Psoas muscle (tissue), 8 donors: ENCODE results near the gene WDR1. TPM values are rescaled to one million over a fixed set of nuclear protein-coding genes. Genes with fewer than 3 reads are reported as not detected.
A peak's percentile ranks its signal among the peaks of the same experiment; 100 is the strongest.

ENCODE experiments used
- ATAC-seq, 4 donors: fragments of 200-7000 bp; cut with Tn5 transposase; one replicate each; pipeline ENCODE4 v1.9.1; 2020; ENCODE audit warnings: moderate library complexity in 3 of 4, mild to moderate bottlenecking in 2 of 4
- DNase-seq, 2 donors: peaks; one replicate each; pipeline ENCODE4 v3.0.0-alpha.2; 2020
- H3K27ac ChIP-seq: fragments of 200-600 bp; one replicate; pipeline ENCODE4 v1.8.0; 2022
- H3K27me3 ChIP-seq, 3 donors: fragments of 200-600 bp in 1 of 3; one replicate each; pipeline versions ENCODE4 v1.6.1 to v1.8.0; 2013 to 2022; ENCODE audit warnings: low read length in 2 of 3, mild to moderate bottlenecking in 2 of 3, moderate library complexity in 1 of 3; ENCODE audit not compliant: insufficient read depth in 3 of 3
- H3K36me3 ChIP-seq, 2 donors: fragments of 200-600 bp in 1 of 2; one replicate each; pipeline versions ENCODE4 v1.6.1 to v1.8.0; 2013 to 2022; ENCODE audit warnings: low read depth in 1 of 2, mild to moderate bottlenecking in 1 of 2, moderate library complexity in 1 of 2; ENCODE audit not compliant: insufficient read depth in 1 of 2
- H3K4me1 ChIP-seq: fragments of 200-600 bp; one replicate; pipeline ENCODE4 v1.8.0; 2022
- H3K4me3 ChIP-seq: fragments of 200-600 bp; one replicate; pipeline ENCODE4 v1.8.0; 2022; ENCODE audit warnings: mild to moderate bottlenecking
- H3K9me3 ChIP-seq: fragments of 200-600 bp; one replicate; pipeline ENCODE4 v1.8.0; 2022
- WGBS, 3 donors: extraction: QIAGEN DNeasy Blood & Tissue Kit; methylation state at CpG; one replicate each; pipeline versions ENCODE4 v1.1.6 to v1.1.7; 2013; 5-methylcytosine and 5-hydroxymethylcytosine counted together
- intact Hi-C, 2 donors: fragments of 100-400 bp; cut with DNase I; formaldehyde crosslinking; loops; one replicate each; pipeline versions ENCODE4 v1.11.0 to v1.14.2; 2022
- polyA plus RNA-seq, 3 donors: library from polyadenylated mRNA; stranded (reverse); fragments of 200-250 nt; gene quantifications; one replicate each; pipeline ENCODE4 v1.2.3, GENCODE V29; 2013
- total RNA-seq, 4 donors: library from RNA; stranded (reverse); fragmentation: NEBNext Ultra II Directional in 2 of 4; extraction: Animal tissue kit (Norgen Biotek cat#: 25700) in 2 of 4; gene quantifications; one replicate each; pipeline versions ENCODE4 v1.2.1 to v1.2.4, GENCODE V29; 2021 to 2023
- TF ChIP-seq, protein P1 (sequence below): fragments of 200-600 bp; IDR thresholded peaks from one replicate; pipeline ENCODE4 v1.8.0; 2022; ENCODE audit warnings: antibody characterized with exemption
- donor health status: healthy with polysubstance abuse.
- donor health status: DM: no; HTN: no; CAD: no; lungs with moderate emphysema.
- donor health status: Bipolar disorder and iron deficiency.
- donor health status: healthy.
- donor health status: DM: yes; HTN: yes; CAD: no.
- donor health status: DM: no; HTN: no; CAD: no.
- donor health status: DM: no; HTN: no; CAD: no.
- donor health status: DM: yes; HTN: yes; CAD: no.

Gene WDR1
- total and polyA plus RNA-seq, 7 donors: 55.6 to 273 (median 106) TPM

- intact Hi-C loops: loop anchor here (5.0 to 10.0 kb wide), 3 partner anchors 240 to 375 kb away; no protein-coding TSS in a partner anchor
- no peaks in the 10 kb centered on the region for H3K36me3 ChIP-seq
- no peak for DNase-seq
- no peaks in the 10 kb centered on the region for H3K9me3 ChIP-seq
- H3K4me1 ChIP-seq: no peaks in the 10 kb centered on the region
- H3K27me3 ChIP-seq: no peaks in the 10 kb centered on the region
- H3K27ac ChIP-seq: no peak overlapping the region
- no peak overlapping the region for H3K4me3 ChIP-seq
- TF ChIP-seq, protein P1, sequence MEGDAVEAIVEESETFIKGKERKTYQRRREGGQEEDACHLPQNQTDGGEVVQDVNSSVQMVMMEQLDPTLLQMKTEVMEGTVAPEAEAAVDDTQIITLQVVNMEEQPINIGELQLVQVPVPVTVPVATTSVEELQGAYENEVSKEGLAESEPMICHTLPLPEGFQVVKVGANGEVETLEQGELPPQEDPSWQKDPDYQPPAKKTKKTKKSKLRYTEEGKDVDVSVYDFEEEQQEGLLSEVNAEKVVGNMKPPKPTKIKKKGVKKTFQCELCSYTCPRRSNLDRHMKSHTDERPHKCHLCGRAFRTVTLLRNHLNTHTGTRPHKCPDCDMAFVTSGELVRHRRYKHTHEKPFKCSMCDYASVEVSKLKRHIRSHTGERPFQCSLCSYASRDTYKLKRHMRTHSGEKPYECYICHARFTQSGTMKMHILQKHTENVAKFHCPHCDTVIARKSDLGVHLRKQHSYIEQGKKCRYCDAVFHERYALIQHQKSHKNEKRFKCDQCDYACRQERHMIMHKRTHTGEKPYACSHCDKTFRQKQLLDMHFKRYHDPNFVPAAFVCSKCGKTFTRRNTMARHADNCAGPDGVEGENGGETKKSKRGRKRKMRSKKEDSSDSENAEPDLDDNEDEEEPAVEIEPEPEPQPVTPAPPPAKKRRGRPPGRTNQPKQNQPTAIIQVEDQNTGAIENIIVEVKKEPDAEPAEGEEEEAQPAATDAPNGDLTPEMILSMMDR: no peak
- no peak for ATAC-seq
- whole genome bisulfite sequencing, 3 donors: 90 to 95% (median 94%) methylated on average over 6 of the region's 6 CpGs
Observed at GRCh38 chr4:10161840-10162239, 45.2 kb upstream of the WDR1 start.

GRCh38 chr4:10161146-10161545 lies 44.5 kb upstream of the WDR1 start:
- Histone ChIP-seq H3K4me3 (no peak overlapping the region), H3K27ac (no peak overlapping the region), H3K9me3 (no peaks in the 10 kb centered on the region), H3K27me3 (no peaks in the 10 kb centered on the region), H3K36me3 (no peaks in the 10 kb centered on the region), H3K4me1 (no peaks in the 10 kb centered on the region)
- TF ChIP-seq, protein P1: no peak
- no peak for DNase-seq
- WGBS, 3 donors: 12 to 20% (median 19%) methylated on average over 3 of the region's 3 CpGs
- ATAC-seq: peak in 2 of 4 donors; percentile 29 to 44
- intact Hi-C loops: loop anchor here (5.0 to 10.0 kb wide), 3 partner anchors 241 to 376 kb away; no protein-coding TSS in a partner anchor

GRCh38 chr4:10160281-10160856 lies 43.8 kb upstream of the WDR1 start:
- Histone ChIP-seq H3K4me3 (no peak overlapping the region), H3K9me3 (no peaks in the 10 kb centered on the region), H3K36me3 (no peaks in the 10 kb centered on the region), H3K27ac (no peak overlapping the region), H3K4me1 (no peaks in the 10 kb centered on the region), H3K27me3 (no peaks in the 10 kb centered on the region)
- TF ChIP-seq, protein P1: peak; percentile 40
- no peak for DNase-seq
- intact Hi-C loops: loop anchor here (5.0 to 10.0 kb wide), 3 partner anchors 242 to 377 kb away; no protein-coding TSS in a partner anchor
- ATAC-seq: peak in 3 of 4 donors; percentile 47 to 66 (median 54)
- 33 to 46% (median 38%) methylated on average over 7 of the region's 7 CpGs for WGBS, 3 donors

- H3K9me3 ChIP-seq: no peaks in the 10 kb centered on the region
- no peak overlapping the region for H3K27ac ChIP-seq
- ATAC-seq (no peak), DNase-seq (no peak)
- intact Hi-C loops: loop anchor here (2.0 to 10.0 kb wide), 6 partner anchors 243 to 395 kb away; no protein-coding TSS in a partner anchor
- no peaks in the 10 kb centered on the region for H3K4me1 ChIP-seq
- H3K27me3 ChIP-seq: no peaks in the 10 kb centered on the region
- H3K4me3 ChIP-seq: no peak overlapping the region
- TF ChIP-seq, protein P1: no peak
- H3K36me3 ChIP-seq: no peaks in the 10 kb centered on the region
Observed at GRCh38 chr4:10159671-10160070, 43.1 kb upstream of the WDR1 start.
